K562 (cell line): ENCODE results near the gene DYRK1A. TPM values are rescaled to one million over a fixed set of nuclear protein-coding genes. Genes with fewer than 3 reads are reported as not detected.

Experiments
- JUND ChIP-seq, 2 experiments: IDR thresholded peaks; 2 replicates in 1 of 2; 3 replicates in 1 of 2; pipeline ENCODE4 v1.6.1; 2011; ENCODE audit warnings: borderline replicate concordance in 2 of 2, low read depth in 2 of 2, low read length in 2 of 2, improper control_type of control experiment in 1 of 2, missing biosample characterization in 1 of 2, missing genetic modification characterization in 1 of 2, missing genetic modification reagents in 1 of 2
- NFE2L1 ChIP-seq: fragments of 450-650 bp; IDR thresholded peaks from 2 replicates; pipeline ENCODE4 v1.6.1; 2016; ENCODE audit warnings: missing genetic modification characterization, low read depth, mild to moderate bottlenecking, missing compliant biosample characterization, moderate library complexity, borderline replicate concordance
- NFRKB ChIP-seq: fragments of 450-650 bp; IDR thresholded peaks from 2 replicates; pipeline ENCODE4 v1.6.1; 2016; ENCODE audit warnings: low read depth
- PCBP1 ChIP-seq: fragments of 200-400 bp; formaldehyde crosslinking; IDR thresholded peaks from 2 replicates; pipeline ENCODE4 v1.6.1; 2018; ENCODE audit warnings: mild to moderate bottlenecking, low read depth, low read length; ENCODE audit not compliant: poor library complexity, severe bottlenecking
- PHF21A ChIP-seq: fragments of 450-650 bp; IDR thresholded peaks from 2 replicates; pipeline ENCODE4 v1.6.1; 2017; ENCODE audit warnings: low read depth, borderline replicate concordance
- POLR2A ChIP-seq: fragments of 450-650 bp; conservative IDR thresholded peaks from 2 replicates; pipeline ENCODE4 v1.6.1; 2016
- RNF2 ChIP-seq: sonication (generic); IDR thresholded peaks from 2 replicates; pipeline ENCODE4 v1.6.1; 2016
- SMARCA5 ChIP-seq: fragments of 450-650 bp; IDR thresholded peaks from 2 replicates; pipeline ENCODE4 v1.6.1; 2016
- TRIM28 ChIP-seq: fragments of 450-650 bp; IDR thresholded peaks from 2 replicates; pipeline ENCODE4 v1.6.1; 2017
- XRCC5 ChIP-seq: fragments of 200-400 bp; formaldehyde crosslinking; IDR thresholded peaks from 2 replicates; pipeline ENCODE4 v1.6.1; 2017; ENCODE audit warnings: low read depth, mild to moderate bottlenecking, low read length
- ZNF165 ChIP-seq: fragments of 250-450 bp; sonication (Bioruptor Pico); IDR thresholded peaks from 2 replicates; pipeline ENCODE4 v1.4.0; 2020; ENCODE audit warnings: borderline replicate concordance
- polyA plus RNA-seq, 8 experiments: library from polyadenylated mRNA; depleted of rRNA in 4 of 8; stranded (reverse) in 5 of 8; unstranded in 3 of 8; fragments of >200 nt; fragmentation: Nextera tagmentation in 2 of 8; fragmentation: Illumina TruSeq in 1 of 8; extraction: Ambion mirVana in 2 of 8; extraction: Trizol in 1 of 8; gene quantifications; 2 replicates each; pipeline versions ENCODE4 v1.2.1 to v1.2.3, GENCODE V29; 2011 to 2014; ENCODE audit warnings: inconsistent platforms in 1 of 8, missing spikeins in 1 of 8
- total RNA-seq, 7 experiments: library from RNA; depleted of rRNA in 6 of 7; stranded (reverse); fragments of >200 nt in 6 of 7; fragmentation: Illumina TruSeq in 2 of 7; extraction: Trizol in 2 of 7; gene quantifications; 2 replicates each; pipeline versions ENCODE4 v1.2.1 to v1.2.3, GENCODE V29; 2011 to 2021; ENCODE audit warnings: low replicate concordance in 1 of 7
- TF ChIP-seq, protein P1 (sequence below), 2 experiments: fragments of 450-650 bp in 1 of 2; sonication (generic) in 1 of 2; formaldehyde crosslinking in 1 of 2; IDR thresholded peaks; 2 replicates each; pipeline versions ENCODE4 v1.7.1 to v1.9.0; 2016 to 2022; ENCODE audit warnings: inconsistent platforms in 1 of 2, mild to moderate bottlenecking in 1 of 2, missing genetic modification reagents in 1 of 2
- TF ChIP-seq, protein P2 (sequence below), 2 experiments: fragments of 200-800 bp in 1 of 2; sonication (Bioruptor generic) in 1 of 2; sonication (generic) in 1 of 2; formaldehyde crosslinking in 1 of 2; IDR thresholded peaks in 1 of 2; conservative IDR thresholded peaks in 1 of 2; 2 replicates each; pipeline versions ENCODE4 v1.5.0 to v1.6.1; 2016 to 2020; ENCODE audit warnings: missing compliant biosample characterization in 1 of 2, missing genetic modification characterization in 1 of 2, missing genetic modification reagents in 1 of 2
- TF ChIP-seq, protein P3 (sequence below): fragments of 450-650 bp; IDR thresholded peaks from 2 replicates; pipeline ENCODE4 v1.6.1; 2016; ENCODE audit warnings: missing biosample characterization, missing genetic modification characterization

The DYRK1A gene
- total and polyA plus RNA-seq, 9 of the 15 experiments (the other 6 are each of a cell fraction or from before 2014, with no cell fraction given): 3.7 to 64.8 (median 42.3) TPM

DNA sequence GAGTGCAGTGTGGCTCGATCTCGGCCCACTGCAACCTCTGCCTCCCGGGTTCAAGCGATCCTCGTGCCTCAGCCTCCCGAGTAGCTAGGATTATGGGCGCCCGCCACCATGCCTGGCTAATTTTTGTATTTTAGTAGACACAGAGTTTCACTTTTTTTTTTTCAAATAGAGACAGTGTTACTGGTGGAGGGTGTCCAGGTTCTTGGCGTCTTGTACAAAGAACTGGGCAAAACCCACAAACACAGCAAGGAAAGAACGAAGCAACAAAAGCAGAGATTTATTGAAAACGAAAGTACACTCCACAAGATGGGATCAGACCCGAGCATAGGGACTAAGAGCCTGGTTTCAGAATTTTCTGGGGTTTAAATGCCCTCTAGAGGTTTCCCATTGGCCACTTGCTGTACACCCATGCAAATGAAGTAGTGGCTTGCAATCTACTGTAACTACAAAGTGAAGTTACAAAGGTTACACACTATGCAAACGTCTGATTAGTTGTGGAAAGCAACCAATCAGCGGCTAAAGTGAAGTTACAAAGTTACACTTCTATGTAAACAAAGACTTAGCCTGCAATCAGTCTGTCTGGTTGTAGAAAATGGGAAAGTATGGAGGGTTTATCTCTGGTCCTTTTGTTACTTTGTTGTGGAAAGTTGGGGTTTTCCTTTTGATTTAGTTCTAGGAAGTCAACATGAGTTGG, 199.1 kb downstream of the DYRK1A start (continued):
- TF ChIP-seq, protein P1, sequence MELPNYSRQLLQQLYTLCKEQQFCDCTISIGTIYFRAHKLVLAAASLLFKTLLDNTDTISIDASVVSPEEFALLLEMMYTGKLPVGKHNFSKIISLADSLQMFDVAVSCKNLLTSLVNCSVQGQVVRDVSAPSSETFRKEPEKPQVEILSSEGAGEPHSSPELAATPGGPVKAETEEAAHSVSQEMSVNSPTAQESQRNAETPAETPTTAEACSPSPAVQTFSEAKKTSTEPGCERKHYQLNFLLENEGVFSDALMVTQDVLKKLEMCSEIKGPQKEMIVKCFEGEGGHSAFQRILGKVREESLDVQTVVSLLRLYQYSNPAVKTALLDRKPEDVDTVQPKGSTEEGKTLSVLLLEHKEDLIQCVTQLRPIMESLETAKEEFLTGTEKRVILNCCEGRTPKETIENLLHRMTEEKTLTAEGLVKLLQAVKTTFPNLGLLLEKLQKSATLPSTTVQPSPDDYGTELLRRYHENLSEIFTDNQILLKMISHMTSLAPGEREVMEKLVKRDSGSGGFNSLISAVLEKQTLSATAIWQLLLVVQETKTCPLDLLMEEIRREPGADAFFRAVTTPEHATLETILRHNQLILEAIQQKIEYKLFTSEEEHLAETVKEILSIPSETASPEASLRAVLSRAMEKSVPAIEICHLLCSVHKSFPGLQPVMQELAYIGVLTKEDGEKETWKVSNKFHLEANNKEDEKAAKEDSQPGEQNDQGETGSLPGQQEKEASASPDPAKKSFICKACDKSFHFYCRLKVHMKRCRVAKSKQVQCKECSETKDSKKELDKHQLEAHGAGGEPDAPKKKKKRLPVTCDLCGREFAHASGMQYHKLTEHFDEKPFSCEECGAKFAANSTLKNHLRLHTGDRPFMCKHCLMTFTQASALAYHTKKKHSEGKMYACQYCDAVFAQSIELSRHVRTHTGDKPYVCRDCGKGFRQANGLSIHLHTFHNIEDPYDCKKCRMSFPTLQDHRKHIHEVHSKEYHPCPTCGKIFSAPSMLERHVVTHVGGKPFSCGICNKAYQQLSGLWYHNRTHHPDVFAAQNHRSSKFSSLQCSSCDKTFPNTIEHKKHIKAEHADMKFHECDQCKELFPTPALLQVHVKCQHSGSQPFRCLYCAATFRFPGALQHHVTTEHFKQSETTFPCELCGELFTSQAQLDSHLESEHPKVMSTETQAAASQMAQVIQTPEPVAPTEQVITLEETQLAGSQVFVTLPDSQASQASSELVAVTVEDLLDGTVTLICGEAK (IDR thresholded peaks at IDR 0.05): 0 out of 2 replicates have a peak, but pooled peaks have one; percentile 2
- TF ChIP-seq, protein P1 (CRISPR knock-in tag; IDR thresholded peaks at IDR 0.05): no peak
- TF ChIP-seq XRCC5 (no peak), PCBP1 (no peak), JUND (IDR thresholded peaks at IDR 0.05; ENCODE audit: borderline replicate concordance, low read depth, low read length) (peak; percentile 50; the same call in 1 of the 2 replicates), JUND (tag; IDR thresholded peaks at IDR 0.05; ENCODE audit: borderline replicate concordance, low read depth, low read length) (no peak), ZNF165 (CRISPR knock-in tag) (no peak), NFRKB (no peak), RNF2 (no peak), POLR2A (peak; percentile 34; the same call in 1 of the 2 replicates), SMARCA5 (0 out of 2 replicates have a peak, but pooled peaks have one; percentile 19), PHF21A (no peak), NFE2L1 (tag) (no peak), TRIM28 (no peak)
- TF ChIP-seq, protein P2, sequence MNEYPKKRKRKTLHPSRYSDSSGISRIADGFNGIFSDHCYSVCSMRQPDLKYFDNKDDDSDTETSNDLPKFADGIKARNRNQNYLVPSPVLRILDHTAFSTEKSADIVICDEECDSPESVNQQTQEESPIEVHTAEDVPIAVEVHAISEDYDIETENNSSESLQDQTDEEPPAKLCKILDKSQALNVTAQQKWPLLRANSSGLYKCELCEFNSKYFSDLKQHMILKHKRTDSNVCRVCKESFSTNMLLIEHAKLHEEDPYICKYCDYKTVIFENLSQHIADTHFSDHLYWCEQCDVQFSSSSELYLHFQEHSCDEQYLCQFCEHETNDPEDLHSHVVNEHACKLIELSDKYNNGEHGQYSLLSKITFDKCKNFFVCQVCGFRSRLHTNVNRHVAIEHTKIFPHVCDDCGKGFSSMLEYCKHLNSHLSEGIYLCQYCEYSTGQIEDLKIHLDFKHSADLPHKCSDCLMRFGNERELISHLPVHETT (CRISPR knock-in tag; conservative IDR thresholded peaks at IDR 0.05 in 1 of 2, IDR thresholded peaks at IDR 0.05 in 1 of 2): 0 out of 4 replicates have a peak, but pooled peaks of 1 of the 2 experiments have one; percentile 21
- TF ChIP-seq, protein P3, sequence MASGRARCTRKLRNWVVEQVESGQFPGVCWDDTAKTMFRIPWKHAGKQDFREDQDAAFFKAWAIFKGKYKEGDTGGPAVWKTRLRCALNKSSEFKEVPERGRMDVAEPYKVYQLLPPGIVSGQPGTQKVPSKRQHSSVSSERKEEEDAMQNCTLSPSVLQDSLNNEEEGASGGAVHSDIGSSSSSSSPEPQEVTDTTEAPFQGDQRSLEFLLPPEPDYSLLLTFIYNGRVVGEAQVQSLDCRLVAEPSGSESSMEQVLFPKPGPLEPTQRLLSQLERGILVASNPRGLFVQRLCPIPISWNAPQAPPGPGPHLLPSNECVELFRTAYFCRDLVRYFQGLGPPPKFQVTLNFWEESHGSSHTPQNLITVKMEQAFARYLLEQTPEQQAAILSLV (tag): no peak
